Measurements from ENCODE around the gene ZEB2.

ZEB2 gene

DNA sequence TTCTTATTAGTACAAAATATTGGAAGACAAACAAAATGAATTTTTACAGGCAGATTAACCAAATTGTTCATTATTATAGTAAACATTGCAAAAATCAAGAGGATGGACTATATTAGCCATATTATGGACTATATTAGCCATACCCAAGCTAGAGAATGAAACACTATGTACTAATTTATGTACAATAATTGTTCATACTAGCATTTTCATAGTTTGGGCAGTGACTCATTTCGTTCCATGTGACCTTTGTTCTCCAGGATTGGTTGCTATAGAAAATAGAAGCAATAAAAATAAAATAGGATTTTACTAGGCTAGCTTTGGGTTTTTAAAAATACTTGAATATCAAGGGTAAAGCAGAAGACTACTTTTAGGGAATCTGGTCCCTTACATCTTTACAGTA, 176.8 kb downstream of the ZEB2 start:
- DNase-seq: no peak

DNA sequence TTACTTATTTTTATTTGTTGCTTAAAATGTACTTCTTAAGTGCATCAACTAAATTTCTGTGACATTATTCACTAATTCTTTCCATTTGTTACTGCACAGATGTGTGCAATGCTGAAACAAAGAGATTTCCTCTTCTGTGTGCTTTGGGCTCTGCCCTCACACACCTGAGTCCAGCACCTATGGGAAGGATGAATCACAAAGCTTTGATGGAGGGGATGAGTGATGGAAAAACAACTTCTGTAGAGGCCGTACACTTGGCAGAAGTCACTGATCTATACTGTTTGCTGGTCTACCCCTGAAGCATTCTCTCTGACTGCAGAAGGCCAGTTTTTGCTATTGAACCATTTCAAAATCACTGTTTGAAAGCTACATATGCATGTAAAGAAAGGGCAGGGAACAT, 178.4 kb downstream of the ZEB2 start:
- DNase-seq: no peak

DNA sequence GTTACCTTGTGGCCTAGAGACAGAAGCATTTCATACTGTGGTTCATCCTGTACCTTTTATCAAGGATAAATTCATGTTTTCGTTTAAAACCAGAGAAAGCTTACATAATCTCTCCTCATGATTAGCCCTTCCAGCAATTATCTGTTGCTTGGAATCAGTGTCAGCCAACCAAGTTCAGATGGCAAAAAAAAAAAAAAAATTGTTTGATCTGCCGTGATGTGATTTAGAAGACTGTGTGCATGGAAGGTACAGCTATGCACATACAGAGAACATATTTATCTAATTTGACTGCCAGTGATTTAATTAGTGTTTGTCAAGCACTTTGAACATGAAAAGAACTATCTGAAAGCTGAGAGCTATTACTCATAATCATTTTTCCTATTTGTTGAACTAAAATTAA, 180.9 kb downstream of the ZEB2 start:
- no peak for DNase-seq

DNA sequence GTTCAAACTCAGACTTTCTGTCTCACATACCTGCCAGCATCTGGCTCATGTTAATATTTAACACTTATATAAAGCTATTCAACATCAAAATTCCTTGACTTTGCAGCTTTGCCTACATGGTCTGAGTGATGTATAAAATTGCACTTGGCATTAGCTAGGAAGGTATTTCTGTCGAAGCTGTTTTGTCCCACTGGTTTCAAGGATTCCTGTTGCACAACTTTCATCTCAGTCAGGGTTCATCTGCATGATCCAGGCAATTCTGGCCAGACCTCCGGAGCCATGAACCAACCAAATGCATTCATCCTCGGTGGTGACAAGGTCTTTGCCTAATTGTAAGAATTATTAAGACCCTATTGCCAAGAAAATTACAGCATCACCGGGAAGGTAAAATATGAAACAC, 185.4 kb downstream of the ZEB2 start:
- DNase-seq: no peak

All from activated CD4-positive, alpha-beta T cell treated with anti-CD3 and anti-CD28 coated beads, Interleukin-2, amount 50 U/mL, for 1 hour (primary cell).